D341Med (cell line): ENCODE measurements around the gene DHX58.

Source experiments
- DNase-seq: peaks from one replicate; pipeline ENCODE4 v3.0.0; 2012; ENCODE audit warnings: low spot score

Gene DHX58

DNA sequence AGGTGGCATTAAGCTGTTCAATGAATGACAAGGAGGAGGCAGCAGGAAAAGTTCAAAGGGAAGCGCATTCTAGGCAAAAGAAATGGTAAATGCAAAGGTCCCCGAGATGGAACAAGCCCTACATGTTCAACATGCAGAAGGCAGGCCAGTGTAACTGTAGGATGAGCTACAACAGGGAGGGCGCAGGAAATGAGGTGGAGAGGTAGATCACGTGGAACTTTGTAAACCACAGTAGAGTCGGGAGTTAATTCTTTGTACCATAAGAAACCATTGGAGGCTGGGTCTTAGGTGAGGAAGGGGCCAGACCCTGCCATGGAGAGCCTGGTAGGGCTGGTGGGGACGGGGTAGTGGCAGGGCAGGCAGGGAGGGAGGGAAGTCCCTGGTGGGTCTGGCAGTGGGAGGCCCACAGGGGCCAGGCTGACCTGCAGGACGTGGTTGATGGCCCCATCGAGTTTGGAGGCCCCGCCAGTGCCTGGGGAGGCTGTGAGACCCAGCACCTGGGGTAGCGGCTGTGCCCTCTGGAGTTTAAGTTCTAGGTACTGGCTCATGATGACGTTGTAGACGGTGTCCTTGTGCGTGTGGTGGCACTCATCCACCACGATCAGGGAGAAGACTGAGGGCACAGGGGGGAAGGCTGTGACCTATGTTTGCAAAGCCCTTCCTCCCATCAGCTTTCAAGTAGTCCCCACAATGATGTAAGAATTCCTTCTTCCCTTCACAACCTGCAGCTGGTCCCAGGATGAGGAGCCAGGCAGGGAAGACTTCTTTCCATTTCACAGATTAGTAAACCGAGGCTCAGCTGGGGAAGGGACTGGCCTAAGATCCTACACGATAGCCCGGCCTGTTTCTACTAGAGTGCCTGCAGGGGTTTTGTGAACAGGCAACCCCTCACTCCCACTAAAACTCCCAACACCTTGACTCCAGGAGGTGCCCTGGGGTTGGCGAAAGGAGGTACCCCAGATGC, 1.9 kb downstream of the DHX58 start:
- DNase-seq, result no peak

DNA sequence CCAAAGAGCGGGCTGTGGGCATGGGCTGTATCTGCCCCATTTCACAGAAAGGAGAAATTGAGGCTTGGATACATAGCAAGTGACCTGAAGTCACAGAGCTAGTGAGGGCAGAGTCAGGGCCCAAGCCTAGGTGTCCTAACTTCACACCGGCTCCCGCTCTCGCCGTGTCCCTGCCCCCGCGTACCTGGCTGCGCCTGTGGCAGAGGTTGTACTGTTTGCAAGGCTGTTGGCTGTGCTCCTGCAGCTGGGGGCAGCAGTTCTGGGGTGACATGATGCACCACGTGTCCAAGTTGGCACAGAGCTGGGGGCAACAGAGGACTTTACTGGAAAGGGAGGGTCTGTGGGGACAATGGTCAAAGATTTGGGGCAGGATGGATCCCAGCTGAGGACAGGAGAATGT, 3.4 kb downstream of the DHX58 start:
- DNase-seq, result no peak

DNA sequence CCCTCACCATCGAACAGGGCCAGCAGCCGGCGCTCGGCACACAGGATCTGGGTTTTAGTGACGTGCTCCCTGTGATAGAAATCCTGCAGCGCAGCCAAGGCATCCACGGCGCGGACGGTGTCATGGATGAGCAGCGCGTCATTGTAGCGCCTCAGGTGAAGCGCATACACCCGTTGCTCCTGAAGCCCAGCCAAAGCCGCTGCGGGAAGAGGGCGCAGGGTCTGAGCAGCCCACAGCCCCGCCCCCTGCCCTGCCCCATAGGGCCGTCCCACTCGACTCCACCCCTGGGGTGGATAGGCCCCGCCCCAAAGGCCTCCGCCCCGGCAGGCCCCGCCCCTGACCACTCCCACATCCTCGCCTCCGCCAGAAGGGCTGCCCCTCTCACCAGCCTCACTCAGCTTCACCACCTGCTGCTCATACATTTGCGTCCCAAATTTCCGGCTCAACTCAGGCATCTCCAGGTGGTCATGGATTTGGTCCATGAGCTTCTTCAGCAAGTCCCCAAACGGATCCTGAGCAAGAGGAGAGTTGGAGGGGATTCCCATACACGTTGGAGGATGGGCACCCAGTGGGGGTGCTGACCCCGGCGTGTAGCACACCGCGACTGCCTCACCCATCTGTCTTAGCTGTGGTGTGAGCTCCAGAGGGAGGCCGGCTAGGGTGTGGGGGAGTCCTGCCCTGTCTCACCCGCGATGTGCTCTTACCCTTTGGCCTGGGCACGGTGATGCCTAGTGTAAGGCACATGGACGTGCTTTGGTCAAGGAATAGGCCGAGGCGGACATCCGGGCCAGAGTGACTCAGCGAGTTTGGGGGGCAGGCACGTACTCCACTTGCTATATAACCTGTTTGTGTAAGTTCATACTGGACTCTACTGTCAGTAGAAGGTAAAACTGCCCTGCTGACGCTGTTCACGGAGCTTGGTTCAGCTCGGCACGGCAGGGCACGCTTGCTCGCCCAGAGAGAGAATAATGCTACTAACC, 4.6 kb downstream of the DHX58 start:
- peak; percentile 100 for DNase-seq

DNA sequence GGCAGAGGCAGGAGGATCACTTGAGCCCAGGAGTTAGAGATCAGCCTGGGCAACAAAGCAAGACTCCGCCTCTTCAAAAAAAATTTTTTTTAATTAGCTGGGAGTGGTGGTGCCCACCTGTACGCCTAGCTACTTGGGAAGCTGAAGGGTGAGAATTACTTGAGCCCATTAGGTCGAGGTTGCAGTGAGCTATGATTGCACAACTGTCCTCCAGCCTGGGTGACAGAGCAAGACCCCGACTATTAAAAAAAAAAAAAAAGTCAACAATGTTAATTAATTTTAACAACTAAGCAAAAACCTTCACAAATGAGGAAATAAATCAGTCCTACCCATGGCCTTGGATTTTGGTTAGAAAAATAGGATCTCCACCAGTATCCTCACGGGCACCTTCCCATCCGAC, 5.4 kb downstream of the DHX58 start:
- DNase-seq, result no peak

DNA sequence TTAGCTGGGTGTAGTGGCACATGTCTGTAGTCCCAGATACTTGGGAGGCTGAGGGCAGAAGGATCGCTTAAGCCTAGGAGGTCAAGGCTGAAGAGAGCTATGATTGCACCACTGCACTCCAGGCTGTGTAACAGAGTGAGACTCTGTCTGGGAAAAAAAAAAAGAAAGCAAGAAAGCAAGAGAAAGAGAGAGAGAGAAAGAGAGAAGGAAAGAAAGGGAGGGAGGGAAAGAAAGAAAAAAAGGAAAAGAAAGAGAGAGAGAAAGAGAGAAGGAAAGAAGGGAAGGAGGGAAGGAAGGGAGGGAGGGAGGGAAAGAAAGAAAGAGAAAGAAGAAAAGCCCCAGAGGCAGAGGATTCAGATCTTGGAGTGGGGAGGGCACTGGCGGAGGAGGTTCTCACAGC, 6.5 kb downstream of the DHX58 start:
- no peak for DNase-seq

DNA sequence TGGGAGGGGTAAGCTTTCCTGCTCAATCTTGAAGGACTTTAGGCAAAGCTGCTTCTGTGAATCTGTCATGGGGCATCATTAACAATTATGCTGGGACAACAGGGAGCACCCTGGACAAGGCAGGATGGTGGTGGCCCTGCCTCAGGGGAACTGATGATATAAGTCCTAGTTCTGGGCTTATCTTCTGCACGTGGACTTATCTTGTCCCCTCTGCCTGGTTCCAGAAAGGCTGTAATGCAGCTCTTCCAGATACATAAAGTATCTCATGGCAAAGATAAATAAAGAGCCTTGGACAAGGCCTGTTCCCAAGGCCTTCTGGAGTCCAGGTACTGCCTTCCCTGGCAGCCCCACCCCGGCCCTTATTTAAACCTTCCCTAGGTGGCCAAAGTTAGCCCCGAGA, 8.2 kb downstream of the DHX58 start:
- no peak for DNase-seq

DNA sequence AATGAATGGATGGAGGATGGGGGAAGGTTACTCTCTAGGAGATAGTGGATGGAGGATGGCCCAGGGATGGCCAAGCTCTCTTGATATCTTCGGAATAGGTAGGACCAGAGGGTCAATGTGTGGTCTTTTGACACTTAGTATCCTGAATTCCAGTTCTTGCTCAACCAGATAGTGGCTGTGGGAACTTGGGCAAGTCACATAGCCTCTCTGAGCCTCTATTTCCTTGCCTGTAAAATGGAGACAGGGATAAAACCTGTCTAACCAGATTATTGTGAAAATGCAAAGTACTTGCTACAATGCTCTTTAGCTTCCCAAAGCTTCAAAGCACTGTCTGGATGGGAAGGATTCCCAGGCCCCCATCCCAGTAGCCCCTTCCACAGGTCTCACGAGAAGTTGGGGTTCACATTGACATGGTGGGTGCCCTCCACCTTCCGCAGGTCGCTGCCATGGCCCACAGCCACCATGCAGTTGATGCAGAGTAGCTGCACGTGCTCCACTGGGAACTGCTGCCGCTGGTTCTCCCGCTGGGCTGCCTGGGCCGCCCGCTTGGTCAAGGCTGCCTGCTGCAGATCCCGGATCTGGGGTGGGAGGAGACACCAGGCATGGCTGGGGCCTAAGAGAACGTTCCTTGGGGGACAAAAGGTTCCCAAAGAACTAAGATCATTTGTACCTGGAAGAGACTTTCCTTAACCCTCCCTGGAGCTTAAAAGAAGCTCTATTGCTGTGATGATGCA, 9.1 kb downstream of the DHX58 start:
- no peak for DNase-seq

DNA sequence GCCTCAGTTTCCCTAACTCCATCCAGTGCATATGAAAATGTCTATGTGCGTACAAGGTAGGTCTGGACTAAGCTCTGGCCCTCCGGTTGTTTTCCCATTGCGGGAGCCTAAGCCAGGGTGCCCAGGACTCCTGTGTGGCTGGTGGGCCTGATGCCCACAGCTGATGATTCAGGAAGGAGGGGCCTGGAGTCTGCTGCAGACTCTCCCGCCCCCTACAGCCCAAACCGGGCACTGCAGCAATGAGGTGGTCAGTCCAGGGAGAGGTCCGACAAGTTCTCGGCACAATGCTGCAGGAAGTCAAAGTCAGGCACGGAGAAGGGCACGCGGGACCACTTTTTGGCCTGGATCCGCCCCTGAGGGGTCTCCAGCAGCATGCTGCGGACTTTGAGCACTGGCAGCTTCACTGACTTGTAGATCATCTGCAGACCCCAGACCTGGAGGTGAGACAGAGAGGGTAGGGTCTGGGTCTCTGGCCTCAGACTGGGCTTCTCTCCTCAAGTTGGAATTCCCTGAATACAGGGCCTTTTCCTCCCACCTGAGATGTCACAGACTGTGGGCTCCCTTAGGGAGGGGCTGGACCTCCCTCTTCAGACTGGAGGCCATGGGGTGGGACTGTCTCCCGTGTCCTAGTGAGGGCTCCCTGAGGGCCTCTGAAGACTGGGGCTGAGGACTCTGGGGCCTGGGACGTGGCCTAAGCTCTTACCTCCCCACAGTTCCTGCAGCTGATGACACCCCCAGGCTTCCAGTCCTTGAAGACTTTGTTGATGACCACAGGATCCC, 10.8 kb downstream of the DHX58 start:
- DNase-seq, result peak; percentile 89

DNA sequence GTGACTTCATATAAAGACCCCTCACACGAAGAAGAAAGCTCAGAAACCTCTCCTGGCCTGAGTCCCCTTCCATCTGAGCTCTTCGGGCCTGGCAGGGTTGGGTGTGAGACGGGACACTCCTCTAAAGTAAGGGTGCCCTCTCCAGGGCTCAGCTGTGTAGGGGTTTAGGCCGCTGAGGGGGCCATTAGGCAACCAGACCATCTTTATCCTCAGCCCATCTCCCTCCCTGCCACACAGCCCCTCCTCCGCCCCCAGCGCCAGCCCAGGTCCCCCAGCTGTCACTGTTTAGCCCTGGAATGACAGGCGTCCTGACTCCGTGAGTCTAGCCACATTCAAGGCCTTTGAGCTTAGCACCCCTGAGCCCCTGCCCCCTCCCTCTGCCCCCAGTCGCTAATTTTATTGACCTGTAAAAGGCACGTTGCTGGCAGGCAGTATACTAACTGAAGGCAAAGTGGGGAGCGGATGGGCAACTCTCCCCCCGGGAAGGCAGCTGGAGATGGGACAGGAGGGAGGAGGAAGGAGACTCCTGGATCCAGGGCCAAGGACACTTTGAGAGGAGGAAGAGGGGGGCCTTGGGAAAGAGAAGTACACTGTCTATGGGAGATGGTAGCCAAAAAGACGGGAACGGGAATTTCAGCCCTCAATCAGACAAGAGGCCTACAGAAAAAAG, 13.6 kb downstream of the DHX58 start:
- DNase-seq, result no peak

DNA sequence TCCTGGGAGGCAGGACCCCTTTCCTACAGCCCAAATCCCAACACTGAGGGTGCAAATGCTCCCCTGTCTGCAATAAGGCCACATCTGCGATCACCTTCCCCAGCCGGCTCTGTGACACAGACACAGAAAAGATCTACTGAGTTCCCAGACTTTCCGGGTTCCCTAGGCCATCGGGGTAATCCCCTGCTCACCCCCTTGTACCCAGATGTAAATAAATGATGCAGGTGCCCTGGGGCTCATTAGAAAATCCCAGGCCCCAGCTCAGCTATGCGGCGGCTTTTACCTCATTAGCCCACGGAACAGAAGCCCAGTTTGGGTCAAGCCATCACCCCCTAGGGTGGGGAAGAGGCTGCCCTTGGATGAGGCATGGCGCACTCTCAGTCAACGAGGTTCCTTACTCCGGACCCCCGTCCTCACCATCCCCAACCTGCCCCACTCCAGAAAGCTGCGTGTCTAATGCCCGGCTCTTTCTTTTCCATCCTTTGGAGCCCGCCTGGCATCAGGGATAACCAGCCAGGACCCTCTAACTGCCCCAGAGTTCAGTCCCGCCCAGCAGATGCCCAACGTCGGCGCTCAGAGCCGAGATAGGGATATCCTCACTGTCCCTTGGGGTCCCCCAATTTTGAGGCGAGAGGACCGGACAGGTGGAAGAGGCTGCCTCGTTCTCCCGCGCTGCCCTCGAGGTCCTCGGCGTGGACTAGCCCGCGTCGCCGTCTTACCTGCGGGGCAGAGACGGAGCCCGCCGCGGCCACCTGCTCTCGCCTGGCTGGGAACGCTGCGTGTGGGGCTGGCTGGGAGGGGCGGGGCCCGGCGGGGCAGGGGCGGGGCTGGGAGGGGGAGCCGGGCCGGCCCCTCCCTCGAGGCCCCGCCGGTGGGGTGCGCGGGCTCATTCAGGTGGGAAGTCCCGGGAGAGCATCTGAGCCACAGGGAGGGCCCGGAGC, 14.6 kb downstream of the DHX58 start, which contains the start of gene ZNF385C:
Gene ZNF385C, minus strand, starts transcription at position 783 of the 941 bp plus-strand sequence. CDS start 35,417 bp downstream, outside the sequence.
- DNase-seq, result no peak

DNA sequence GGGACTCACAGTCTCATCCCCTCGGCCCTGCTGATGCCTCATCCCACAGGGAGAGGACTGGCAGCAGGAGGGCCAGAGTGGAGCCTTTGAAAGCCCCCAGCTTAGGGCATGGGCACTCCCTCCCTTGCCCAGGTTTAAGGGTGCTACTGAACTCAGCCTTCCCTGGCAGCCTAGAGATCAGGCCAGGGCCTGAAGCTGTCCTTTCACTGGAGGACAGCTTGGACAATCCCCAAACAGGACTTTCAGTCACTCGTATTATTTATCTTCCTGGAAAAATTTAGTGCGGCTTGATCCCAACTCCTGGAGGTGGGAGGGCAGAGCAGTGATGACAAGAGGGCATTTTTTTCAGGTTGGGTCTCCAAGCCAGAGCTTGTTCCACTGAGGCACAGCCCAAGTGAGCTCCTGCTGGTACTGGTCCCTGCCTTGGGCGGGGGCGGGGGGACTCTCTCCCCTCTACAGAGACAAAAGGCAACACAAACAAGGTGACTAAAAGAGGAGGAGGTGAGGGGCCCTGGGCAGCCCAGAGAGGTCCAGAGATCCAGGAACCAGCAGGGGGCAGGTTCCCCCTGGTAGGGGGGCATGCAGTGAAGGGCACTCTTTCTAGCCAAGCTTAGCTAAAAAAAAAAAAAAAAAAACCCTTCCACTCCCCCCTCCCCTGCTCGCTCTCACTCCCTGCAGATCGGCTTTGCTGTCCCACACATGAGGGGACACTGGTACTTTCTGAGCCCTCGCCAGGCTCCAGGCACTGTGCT, 16.0 kb downstream of the DHX58 start:
- DNase-seq, result no peak

DNA sequence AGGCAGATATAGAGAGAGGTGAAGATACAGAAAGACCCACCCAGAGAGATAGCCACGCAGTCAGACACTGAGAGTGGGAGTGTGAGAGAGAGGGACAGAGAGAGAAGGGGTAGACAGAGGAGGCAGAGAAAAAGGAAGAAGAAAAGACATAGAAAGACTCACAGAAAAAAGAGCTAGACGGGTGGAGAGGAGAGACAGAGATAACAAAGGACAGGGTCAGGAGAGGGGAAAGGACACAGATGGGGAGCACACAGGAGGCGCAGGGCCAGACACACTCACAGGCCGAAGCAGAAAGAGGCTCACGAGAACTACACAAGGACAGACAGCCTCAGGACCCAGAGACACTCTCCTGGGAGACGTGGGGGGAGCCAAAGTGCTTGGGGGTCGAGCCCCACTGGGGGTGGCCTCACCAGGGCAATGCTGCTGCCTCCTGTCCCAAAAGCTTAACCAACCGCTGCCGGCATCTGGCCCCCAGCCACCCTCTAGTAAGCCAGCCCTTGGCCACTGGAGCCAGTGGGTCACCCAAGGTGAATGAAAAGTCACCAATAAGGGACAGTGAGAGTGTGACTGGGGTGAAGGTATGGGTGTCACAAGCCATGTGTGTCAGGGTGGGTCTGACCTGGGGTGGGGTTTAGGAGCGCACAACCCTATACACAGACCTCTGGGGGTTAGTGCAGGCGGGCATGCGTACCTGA, 18.0 kb downstream of the DHX58 start:
- no peak for DNase-seq

DNA sequence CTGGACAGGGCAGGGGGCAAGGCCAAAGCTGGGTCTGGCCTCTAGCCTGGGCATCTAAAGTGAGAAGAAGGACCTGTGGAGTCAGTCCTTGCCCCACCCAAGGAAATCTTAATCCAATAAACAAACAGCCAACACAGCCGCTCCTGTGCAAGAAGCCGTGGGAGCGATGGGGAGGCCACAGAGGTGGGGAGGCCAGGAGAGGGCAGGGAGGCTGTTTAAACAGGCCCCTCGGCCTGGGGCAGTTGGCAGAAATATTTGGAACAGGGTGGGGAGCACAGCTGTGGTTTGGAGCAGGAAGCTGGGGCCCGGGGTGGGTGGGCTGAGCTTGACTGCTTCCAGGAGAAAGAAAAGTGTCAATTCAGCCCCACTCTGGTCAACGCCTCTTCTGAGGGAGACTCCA, 19.6 kb downstream of the DHX58 start:
- DNase-seq, result no peak

DNA sequence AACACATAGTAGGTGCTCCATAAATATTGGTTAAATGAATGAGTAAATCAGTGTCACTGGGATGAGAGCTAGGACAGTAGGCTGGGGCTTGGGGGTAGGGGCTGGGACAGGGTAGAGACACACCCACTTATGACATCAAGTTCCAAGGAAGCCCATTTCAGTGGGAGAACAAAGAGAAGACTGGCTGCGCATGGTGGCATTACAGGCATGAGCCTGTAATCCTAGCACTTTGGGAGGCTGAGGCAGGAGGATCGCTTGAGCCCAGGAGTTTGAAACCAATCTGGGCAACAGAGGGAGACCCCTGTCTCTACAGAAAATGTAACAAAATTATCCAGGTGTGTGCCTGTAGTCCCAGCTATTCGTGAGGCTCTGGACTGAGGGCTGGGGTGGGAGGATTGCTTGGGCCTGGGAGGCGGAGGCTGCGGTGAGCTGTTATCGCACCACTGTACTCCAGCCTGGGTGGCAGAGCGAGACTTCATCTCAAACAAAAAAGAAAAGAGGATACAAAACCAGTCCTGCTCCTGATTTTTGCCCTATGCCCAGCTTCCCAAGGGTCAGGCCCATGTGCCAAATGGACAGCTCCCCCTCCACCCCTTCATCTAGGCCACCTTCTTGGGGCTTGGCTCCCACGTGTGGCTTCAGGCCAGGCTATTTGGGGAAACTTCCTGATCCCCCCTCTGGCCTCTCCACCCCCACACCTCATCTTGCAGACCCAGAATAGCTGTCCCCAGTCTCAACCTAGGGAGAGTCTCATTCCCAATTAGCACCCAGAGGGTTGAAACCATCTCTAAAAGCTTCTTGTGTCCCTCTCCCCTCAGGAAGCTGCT, 21.3 kb downstream of the DHX58 start:
- no peak for DNase-seq

DNA sequence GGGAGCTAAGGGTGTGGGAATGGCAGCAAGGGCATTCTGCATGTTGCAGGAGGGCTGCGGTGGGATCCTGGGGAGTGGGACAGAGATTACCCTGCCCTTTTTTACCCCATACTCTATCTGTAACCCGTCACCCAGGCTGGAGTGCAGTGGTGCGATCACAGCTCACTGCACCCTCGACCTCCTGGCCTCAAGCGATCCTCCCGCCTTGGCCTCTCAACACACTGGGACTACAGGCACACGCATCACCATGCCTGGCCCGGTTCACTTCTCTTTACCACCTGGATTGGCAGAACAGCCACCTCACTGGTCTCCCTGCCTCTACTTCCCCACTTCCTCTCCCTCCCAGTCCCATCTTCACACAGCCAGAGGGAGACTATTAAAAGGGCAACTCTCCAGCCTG, 23.8 kb downstream of the DHX58 start:
- DNase-seq, result no peak

DNA sequence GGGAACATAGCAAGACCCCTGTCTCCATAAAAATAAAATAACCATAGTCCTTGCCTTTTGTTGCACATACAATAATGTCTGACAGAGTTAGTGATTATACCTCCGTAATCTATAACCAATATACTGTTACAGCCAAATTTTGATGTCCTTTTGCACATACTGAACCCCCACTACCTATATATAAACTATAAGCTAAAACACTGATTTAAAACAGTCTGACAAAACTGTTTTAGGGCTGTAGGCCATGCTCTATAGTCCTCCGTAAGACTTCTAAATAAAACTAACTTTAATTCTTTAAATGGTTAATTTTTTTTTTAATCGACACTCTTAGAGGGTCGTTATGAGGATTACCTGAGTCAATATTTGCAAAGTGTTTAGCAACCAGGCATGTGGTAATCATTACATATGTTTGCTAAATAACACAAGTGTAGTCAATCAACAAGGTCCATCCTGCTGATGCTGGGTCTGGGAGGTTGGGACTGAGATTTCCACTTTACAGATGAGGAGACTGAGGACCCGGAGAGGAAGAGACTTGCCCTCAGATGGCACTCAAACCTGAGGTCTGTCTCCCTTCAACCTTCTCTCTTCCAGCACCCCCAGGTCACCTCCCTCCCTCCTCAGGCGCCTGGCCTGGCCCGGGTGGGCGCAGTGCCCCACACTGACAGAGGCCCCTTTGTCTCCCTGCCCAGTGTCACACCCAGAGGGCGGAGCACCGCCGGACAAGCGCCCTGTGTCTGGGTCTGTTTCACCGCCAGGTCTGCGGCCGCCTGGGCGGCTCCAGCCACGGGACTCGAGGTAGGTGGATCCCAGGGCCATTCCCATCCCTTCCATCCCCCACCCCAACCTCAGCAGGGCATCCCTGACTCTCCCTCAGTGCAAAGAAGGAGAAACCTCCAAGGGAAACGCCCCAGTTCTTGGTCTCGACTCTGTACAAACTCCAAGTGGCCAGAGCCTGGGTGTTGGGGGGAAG, 24.5 kb downstream of the DHX58 start:
- DNase-seq, result no peak
